ENCODE results near the gene IZUMO3. TPM values are rescaled to one million over a fixed set of nuclear protein-coding genes. Genes with fewer than 3 reads are reported as not detected.

The IZUMO3 gene
- polyA plus RNA-seq, 1 donor (not counting 4 experiments of a cell fraction or from before 2014, with no cell fraction given): not detected

DNA sequence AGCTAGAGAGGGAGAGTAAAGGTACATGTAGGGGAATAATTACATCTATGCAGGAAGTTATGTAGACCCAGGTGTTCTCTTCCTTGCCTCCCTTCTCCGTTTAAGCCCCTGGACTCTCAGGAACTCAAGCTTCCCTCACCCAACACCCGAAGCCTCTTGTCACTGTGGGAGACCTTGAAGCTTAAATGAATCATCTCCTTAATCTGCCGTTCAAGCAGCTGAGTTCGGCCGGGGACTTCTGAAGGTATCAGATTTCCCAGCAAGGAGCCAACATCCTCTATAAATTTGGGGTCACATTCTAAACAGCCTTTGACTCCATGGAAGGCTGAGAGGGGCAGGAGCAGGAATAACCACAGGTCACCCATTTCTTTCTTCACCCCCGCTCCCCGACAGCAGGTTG is 412 bp downstream of the IZUMO3 start:
- Histone ChIP-seq H2AFZ (ENCODE audit: control insufficient read depth, low read length) (no peak overlapping the region), H3K27ac (ENCODE audit: control insufficient read depth, insufficient read depth, low read length) (no peak overlapping the region), H3K4me1 (ENCODE audit: control insufficient read depth, extremely low read depth, insufficient read depth, low read length) (no peaks in the 10 kb centered on the region), H3K36me3 (ENCODE audit: control insufficient read depth in 2 of 2, extremely low read depth in 1 of 2, insufficient read depth in 2 of 2, low read length in 2 of 2) (no peaks in the 10 kb centered on the region), H4K20me1 (ENCODE audit: control insufficient read depth, extremely low read depth, insufficient read depth, low read length) (no peaks in the 10 kb centered on the region), H3K4me2 (ENCODE audit: control insufficient read depth, extremely low read depth, insufficient read depth, low read depth, low read length) (no peak overlapping the region), H3K9me3 (ENCODE audit: control insufficient read depth, low read depth, low read length) (no peaks in the 10 kb centered on the region), H3K9me1 (ENCODE audit: control insufficient read depth, extremely low read depth, insufficient read depth, low read length) (no peaks in the 10 kb centered on the region), H3K27me3 (ENCODE audit: control insufficient read depth, extremely low read depth, insufficient read depth, low read length) (no peaks in the 10 kb centered on the region), H3K4me3 (ENCODE audit: control insufficient read depth in 2 of 3, extremely low read depth in 1 of 3, insufficient read depth in 2 of 3, low read depth in 1 of 3, low read length in 3 of 3) (no peak overlapping the region), H3K9ac (ENCODE audit: control insufficient read depth, extremely low read depth, insufficient read depth, low read length) (no peak overlapping the region), H3K79me2 (ENCODE audit: control insufficient read depth, insufficient read depth, low read length) (no peaks in the 10 kb centered on the region)
- no peak for DNase-seq (ENCODE audit: low read depth, low spot score)
- dilution Hi-C loops (cut with MboI; ENCODE audit: extremely low pct_ligation_motif_present, low sequenced_read_pairs): no loop called here
- TF ChIP-seq, protein P1, sequence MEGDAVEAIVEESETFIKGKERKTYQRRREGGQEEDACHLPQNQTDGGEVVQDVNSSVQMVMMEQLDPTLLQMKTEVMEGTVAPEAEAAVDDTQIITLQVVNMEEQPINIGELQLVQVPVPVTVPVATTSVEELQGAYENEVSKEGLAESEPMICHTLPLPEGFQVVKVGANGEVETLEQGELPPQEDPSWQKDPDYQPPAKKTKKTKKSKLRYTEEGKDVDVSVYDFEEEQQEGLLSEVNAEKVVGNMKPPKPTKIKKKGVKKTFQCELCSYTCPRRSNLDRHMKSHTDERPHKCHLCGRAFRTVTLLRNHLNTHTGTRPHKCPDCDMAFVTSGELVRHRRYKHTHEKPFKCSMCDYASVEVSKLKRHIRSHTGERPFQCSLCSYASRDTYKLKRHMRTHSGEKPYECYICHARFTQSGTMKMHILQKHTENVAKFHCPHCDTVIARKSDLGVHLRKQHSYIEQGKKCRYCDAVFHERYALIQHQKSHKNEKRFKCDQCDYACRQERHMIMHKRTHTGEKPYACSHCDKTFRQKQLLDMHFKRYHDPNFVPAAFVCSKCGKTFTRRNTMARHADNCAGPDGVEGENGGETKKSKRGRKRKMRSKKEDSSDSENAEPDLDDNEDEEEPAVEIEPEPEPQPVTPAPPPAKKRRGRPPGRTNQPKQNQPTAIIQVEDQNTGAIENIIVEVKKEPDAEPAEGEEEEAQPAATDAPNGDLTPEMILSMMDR (optimal IDR thresholded peaks at IDR 0.05 in 1 of 3, IDR thresholded peaks at IDR 0.05 in 1 of 3, conservative IDR thresholded peaks at IDR 0.05 in 1 of 3; ENCODE audit: extremely low read depth in 1 of 3, insufficient read depth in 2 of 3, low read length in 3 of 3): no peak
- TF ChIP-seq EZH2 (IDR thresholded peaks at IDR 0.05; ENCODE audit: low read length): no peak
- no peak for FAIRE-seq

DNA sequence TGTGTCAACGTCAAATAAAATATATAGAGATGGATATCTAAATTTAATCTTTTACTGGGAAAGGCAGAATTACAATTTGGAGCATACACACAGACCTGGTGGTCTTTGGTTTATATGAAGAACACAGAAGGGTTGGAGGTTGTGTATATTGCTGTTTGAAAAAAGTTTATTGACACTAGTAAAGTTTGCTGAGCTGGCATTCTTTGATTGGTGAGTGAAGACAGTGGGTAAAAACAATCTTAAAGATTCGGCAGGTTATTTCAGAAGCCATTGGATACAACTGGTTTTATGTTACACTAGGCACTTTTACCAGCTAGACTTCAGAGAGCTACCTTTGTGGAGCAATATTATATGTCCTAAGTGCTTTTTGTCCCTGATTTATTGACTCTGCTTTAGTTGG is 27.2 kb downstream of the IZUMO3 start:
- Histone ChIP-seq H3K4me3 (ENCODE audit: control insufficient read depth in 2 of 3, extremely low read depth in 1 of 3, insufficient read depth in 2 of 3, low read depth in 1 of 3, low read length in 3 of 3) (no peak overlapping the region), H3K27ac (ENCODE audit: control insufficient read depth, insufficient read depth, low read length) (no peak overlapping the region), H3K9me1 (ENCODE audit: control insufficient read depth, extremely low read depth, insufficient read depth, low read length) (no peaks in the 10 kb centered on the region), H4K20me1 (ENCODE audit: control insufficient read depth, extremely low read depth, insufficient read depth, low read length) (no peaks in the 10 kb centered on the region), H3K9me3 (ENCODE audit: control insufficient read depth, low read depth, low read length) (no peaks in the 10 kb centered on the region), H3K79me2 (ENCODE audit: control insufficient read depth, insufficient read depth, low read length) (no peaks in the 10 kb centered on the region), H3K27me3 (ENCODE audit: control insufficient read depth, extremely low read depth, insufficient read depth, low read length) (no peaks in the 10 kb centered on the region), H3K36me3 (ENCODE audit: control insufficient read depth in 2 of 2, extremely low read depth in 1 of 2, insufficient read depth in 2 of 2, low read length in 2 of 2) (no peaks in the 10 kb centered on the region), H3K4me1 (ENCODE audit: control insufficient read depth, extremely low read depth, insufficient read depth, low read length) (no peaks in the 10 kb centered on the region), H3K9ac (ENCODE audit: control insufficient read depth, extremely low read depth, insufficient read depth, low read length) (no peak overlapping the region), H3K4me2 (ENCODE audit: control insufficient read depth, extremely low read depth, insufficient read depth, low read depth, low read length) (no peak overlapping the region), H2AFZ (ENCODE audit: control insufficient read depth, low read length) (no peak overlapping the region)
- no peak for FAIRE-seq
- TF ChIP-seq, protein P1 (optimal IDR thresholded peaks at IDR 0.05 in 1 of 3, IDR thresholded peaks at IDR 0.05 in 1 of 3, conservative IDR thresholded peaks at IDR 0.05 in 1 of 3; ENCODE audit: extremely low read depth in 1 of 3, insufficient read depth in 2 of 3, low read length in 3 of 3): no peak
- TF ChIP-seq EZH2 (IDR thresholded peaks at IDR 0.05; ENCODE audit: low read length): no peak
- dilution Hi-C loops (cut with MboI; ENCODE audit: extremely low pct_ligation_motif_present, low sequenced_read_pairs): no loop called here
- no peak for DNase-seq (ENCODE audit: low read depth, low spot score)

All from keratinocyte (primary cell).